Superior temporal gyrus (tissue), 1 donor: ENCODE results near the gene HERPUD2.
"Not testable (repeated sequence)": the region's sequence is repeated elsewhere in the genome, so short reads cannot be mapped to it uniquely, and the experiment has no call there.

ENCODE experiments used
- DNase-seq: peaks from one replicate; pipeline ENCODE4 v3.0.0-alpha.2; 2016; ENCODE audit errors: extremely low spot score

The HERPUD2 gene

DNA sequence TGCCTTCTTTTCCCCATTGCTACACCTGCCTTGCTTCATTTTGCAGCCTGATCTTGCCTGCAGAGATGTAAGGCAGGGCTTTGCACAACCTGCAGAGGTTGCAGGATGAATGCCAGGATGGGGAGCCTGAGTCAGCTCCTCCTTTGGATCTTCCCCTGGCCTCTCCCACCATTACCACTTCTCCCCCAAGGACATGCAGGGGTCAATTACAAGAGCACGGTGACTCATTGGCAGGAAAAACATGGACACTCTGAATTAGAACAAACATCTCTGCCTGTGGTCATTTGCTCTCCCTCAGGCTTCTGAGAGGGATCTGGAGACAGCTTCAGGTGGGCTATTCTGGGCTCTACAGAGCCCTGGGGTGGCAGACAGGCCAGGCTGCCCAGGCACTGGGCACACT, 89.2 kb downstream of the HERPUD2 start:
- DNase-seq, result no peak

- no peak for DNase-seq
Measured at GRCh38 chr7:35604595-35604994, 90.3 kb downstream of the HERPUD2 start.

- no peak for DNase-seq
Measured at GRCh38 chr7:35599645-35600044, 95.3 kb downstream of the HERPUD2 start.

GRCh38 chr7:35599061-35599460, 95.9 kb downstream of the HERPUD2 start:
- DNase-seq, result no peak

DNA sequence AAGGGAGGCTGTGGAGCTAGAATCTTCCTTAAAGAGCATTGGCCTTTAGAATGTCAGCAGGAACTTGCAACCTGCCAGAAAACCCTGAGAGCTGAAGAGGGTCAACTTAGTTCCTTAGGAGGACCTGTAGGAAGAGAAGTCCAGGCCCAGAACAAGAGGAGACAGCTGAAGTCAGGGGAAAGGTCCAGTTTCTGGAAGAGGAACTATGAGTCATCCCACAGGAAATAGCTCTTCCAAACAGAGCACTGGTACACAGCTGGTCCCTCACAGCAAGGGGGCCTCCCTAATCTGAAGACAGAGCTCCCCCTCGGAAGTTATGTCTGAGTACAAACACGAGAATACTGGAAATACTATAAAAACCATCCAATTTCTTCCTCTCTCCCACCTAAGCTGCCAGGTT, 98.9 kb downstream of the HERPUD2 start:
- DNase-seq, result no peak

- DNase-seq, result no peak
Measured at GRCh38 chr7:35593899-35594298, 101.0 kb downstream of the HERPUD2 start.

DNA sequence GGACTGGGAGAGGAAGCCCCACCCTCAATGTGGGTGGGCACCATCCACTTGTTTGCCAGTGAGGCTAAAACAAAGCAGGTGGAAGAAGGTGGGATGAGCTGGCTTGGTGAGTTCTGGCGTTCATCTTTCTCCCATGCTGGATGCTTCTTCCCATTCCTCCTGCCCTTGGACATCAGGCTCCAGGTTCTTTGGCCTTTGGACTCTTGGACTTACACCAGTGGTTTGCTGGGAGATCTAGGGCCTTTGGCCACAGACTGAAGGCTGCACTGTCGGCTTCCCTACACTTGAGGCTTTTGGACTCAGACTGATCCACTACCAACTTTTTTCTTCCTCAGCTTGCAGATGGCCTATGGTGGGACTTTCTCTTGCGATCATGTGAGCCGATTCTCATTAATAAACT, 106.3 kb downstream of the HERPUD2 start:
- no peak for DNase-seq

DNA sequence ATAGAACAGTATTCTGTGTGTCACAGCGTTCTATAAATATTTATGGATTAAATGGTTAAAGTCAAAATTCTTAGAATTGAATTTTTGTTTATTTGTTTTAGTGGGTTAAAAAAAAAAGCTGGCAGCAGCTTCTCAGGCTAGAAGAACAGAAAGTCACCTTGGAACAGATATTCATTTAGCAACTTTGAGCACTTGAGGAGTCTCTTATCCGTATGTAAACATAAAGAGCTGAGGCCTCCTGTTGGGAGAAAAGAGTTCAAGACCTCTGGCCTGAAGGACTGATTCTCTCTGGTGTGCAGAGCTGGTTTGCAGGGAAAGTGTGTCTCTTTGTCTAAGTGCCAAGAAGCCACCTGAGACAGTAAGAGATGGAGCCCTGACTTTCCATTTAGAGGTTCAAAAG, 109.9 kb downstream of the HERPUD2 start:
- DNase-seq, result no peak

DNA sequence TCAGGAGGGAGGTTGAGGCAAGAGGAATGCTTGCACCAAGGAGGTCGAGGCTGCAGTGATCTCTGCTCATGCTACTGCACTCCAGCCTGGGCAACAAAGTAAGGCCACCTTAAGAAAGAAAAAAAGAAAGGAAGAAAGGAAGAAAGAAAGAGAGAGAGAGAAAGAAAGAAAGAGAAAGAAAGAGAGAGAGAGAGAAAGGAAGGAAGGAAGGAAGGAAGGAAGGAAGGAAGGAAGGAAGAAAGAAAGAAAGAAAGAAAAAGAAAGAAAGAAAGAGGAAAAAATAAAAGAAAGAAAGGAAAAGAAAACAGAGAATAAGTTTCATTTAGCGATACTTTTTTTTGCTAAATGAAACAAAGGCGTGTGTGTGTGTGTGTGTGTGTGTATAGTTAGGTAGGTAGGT, 110.4 kb downstream of the HERPUD2 start:
- not testable (repeated sequence) for DNase-seq
